Epithelial cell of proximal tubule (primary cell): ENCODE results near the gene SETDB2. TPM values are rescaled to one million over a fixed set of nuclear protein-coding genes. Genes with fewer than 3 reads are reported as not detected.

Experiments used
- DNase-seq: peaks from one replicate; pipeline ENCODE4 v3.0.0-alpha.2; 2011; ENCODE audit warnings: low read depth
- H3K4me3 ChIP-seq: 2 replicates; pipeline ENCODE4 v1.5.1; 2011; ENCODE audit warnings: low read depth, mild to moderate bottlenecking, low read length
- total RNA-seq: library from RNA; depleted of rRNA; stranded (reverse); fragments of >200 nt; gene quantifications from 2 replicates; pipeline ENCODE4 v1.2.3, GENCODE V29; 2015
- TF ChIP-seq, protein P1 (sequence below): conservative IDR thresholded peaks from 2 replicates; pipeline ENCODE4 v1.5.1; 2012; ENCODE audit warnings: low read depth, mild to moderate bottlenecking, low read length

The SETDB2 gene
- total RNA-seq, 1 donor from 2014 or later = 5.2 TPM

GRCh38 chr13:49528161-49528560, 84.1 kb downstream of the SETDB2 start:
- H3K4me3 ChIP-seq = no peak overlapping the region
- no peak for DNase-seq
- TF ChIP-seq, protein P1, sequence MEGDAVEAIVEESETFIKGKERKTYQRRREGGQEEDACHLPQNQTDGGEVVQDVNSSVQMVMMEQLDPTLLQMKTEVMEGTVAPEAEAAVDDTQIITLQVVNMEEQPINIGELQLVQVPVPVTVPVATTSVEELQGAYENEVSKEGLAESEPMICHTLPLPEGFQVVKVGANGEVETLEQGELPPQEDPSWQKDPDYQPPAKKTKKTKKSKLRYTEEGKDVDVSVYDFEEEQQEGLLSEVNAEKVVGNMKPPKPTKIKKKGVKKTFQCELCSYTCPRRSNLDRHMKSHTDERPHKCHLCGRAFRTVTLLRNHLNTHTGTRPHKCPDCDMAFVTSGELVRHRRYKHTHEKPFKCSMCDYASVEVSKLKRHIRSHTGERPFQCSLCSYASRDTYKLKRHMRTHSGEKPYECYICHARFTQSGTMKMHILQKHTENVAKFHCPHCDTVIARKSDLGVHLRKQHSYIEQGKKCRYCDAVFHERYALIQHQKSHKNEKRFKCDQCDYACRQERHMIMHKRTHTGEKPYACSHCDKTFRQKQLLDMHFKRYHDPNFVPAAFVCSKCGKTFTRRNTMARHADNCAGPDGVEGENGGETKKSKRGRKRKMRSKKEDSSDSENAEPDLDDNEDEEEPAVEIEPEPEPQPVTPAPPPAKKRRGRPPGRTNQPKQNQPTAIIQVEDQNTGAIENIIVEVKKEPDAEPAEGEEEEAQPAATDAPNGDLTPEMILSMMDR = no peak

- no peak for DNase-seq
- TF ChIP-seq, protein P1 = no peak
- H3K4me3 ChIP-seq = no peak overlapping the region
Observed at GRCh38 chr13:49530457-49530856, 86.4 kb downstream of the SETDB2 start.

DNA sequence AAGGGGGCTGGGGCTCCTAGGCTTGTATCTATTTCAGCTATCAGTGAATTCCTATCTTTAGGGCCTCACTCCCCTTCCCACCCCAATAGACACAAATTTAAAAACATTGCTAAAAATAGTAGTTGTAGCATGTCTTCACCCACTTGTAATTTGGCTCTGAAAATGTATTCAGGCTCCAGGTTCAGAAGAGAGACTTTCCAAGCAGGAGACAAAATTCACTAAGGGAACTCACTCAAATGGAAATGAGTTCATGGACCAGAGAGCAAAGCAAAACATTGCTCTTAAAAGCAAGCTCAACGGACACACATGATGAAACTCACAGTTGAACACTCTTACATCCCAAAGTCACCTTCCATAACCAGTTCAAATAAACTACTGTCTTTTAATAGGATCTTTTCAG, 88.5 kb downstream of the SETDB2 start:
- H3K4me3 ChIP-seq = no peak overlapping the region
- peak; percentile 18 for DNase-seq
- TF ChIP-seq, protein P1 = no peak

GRCh38 chr13:49533011-49533410, 88.9 kb downstream of the SETDB2 start:
- no peak overlapping the region for H3K4me3 ChIP-seq
- TF ChIP-seq, protein P1 = no peak

DNA sequence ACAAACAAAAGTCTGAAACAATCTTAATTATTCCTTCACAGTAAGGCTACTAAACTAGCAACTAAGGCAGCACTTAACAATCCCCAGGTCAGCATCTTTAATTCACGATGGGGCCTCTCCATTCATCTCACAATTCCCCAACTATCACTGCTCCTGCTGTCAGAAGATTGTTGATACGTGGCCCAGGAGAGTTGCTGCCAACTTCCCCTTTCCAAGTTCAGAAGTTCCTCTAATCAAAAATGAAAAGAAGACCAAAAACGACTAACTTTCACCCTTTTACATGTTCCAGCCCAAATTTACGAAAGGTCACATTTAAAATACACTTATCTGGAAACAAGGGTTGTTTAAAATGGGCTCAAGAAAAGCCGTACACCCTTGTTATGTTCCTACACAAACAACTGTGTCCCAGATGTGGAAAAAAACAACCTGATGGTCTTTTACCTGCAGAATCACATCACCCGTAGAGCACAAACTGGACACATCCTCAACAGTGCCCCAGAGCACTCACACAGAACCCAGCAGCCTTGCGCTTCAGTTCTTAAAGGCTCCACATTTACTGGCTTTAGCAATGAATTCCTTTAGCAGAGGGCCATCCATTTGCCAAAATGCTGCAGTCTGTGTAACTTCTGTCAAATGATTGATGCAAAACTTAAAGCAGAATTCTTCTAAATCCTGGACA, 89.7 kb downstream of the SETDB2 start:
- TF ChIP-seq, protein P1 = no peak
- no peak for DNase-seq
- no peak overlapping the region for H3K4me3 ChIP-seq

More at GRCh38 chr13:49533011-49533410, 88.9 kb downstream of the SETDB2 start:
- no peak for DNase-seq

GRCh38 chr13:49536144-49536873, 92.2 kb downstream of the SETDB2 start:
- TF ChIP-seq, protein P1 = no peak
- no peak overlapping the region for H3K4me3 ChIP-seq
- DNase-seq = no peak
